SU-DHL-6 (cell line): ENCODE measurements around the gene TRPV5.

Source experiments
- H2AFZ ChIP-seq: fragments of 200-600 bp; sonication (generic); 2 replicates; pipeline ENCODE4 v1.6.1; 2014; ENCODE audit warnings: low read depth, mild to moderate bottlenecking, moderate library complexity, mixed read lengths, antibody characterized with exemption, low read length; ENCODE audit not compliant: severe bottlenecking
- H3F3A ChIP-seq: fragments of 200-600 bp; shearing (Covaris generic); 2 replicates; pipeline ENCODE4 v1.6.0; 2016; ENCODE audit warnings: antibody characterized with exemption, mild to moderate bottlenecking; ENCODE audit not compliant: insufficient read depth
- H3K27ac ChIP-seq: fragments of 200-600 bp; sonication (generic); 2 replicates; pipeline ENCODE4 v1.5.1; 2016; ENCODE audit warnings: low read depth, mild to moderate bottlenecking, low read length, moderate library complexity, mixed read lengths
- H3K27me3 ChIP-seq: fragments of 200-600 bp; sonication (generic), shearing (Covaris generic); 2 replicates; pipeline ENCODE4 v1.6.0; 2014; ENCODE audit warnings: mild to moderate bottlenecking, low read length
- H3K36me3 ChIP-seq: fragments of 200-600 bp; sonication (generic); 2 replicates; pipeline ENCODE4 v1.6.1; 2014; ENCODE audit warnings: mild to moderate bottlenecking, low read length, mixed read lengths
- H3K4me2 ChIP-seq: fragments of 300-600, 200-600 bp; shearing (Covaris generic), sonication (generic); 2 replicates; pipeline ENCODE4 v1.6.0; 2014; ENCODE audit warnings: low read length, low read depth, mild to moderate bottlenecking; ENCODE audit not compliant: poor library complexity, severe bottlenecking
- H3K4me3 ChIP-seq: fragments of 200-600 bp; sonication (generic); 2 replicates; pipeline ENCODE4 v1.5.1; 2014; ENCODE audit warnings: antibody characterized with exemption, low read length, mild to moderate bottlenecking, mixed read lengths; ENCODE audit not compliant: insufficient read depth, poor library complexity, severe bottlenecking
- H3K79me2 ChIP-seq: fragments of 200-600 bp; sonication (generic); 2 replicates; pipeline ENCODE4 v1.6.1; 2014; ENCODE audit warnings: mild to moderate bottlenecking, low read length, moderate library complexity; ENCODE audit not compliant: insufficient read depth
- H3K9ac ChIP-seq: fragments of 200-600 bp; sonication (generic); 2 replicates; pipeline ENCODE4 v1.7.0; 2014; ENCODE audit warnings: mild to moderate bottlenecking, low read length
- H3K9me2 ChIP-seq: fragments of 200-600 bp; sonication (generic); replicated peaks from 2 replicates; pipeline ENCODE4 v1.6.1; 2014; ENCODE audit warnings: low read length; ENCODE audit not compliant: insufficient read depth
- H3K9me3 ChIP-seq: fragments of 200-600 bp; sonication (generic); 2 replicates; pipeline ENCODE4 v1.6.1; 2014; ENCODE audit warnings: low read length, mixed read lengths; ENCODE audit not compliant: insufficient read depth
- H4K20me1 ChIP-seq: fragments of 200-600 bp; sonication (generic); 2 replicates; pipeline ENCODE4 v1.6.1; 2014; ENCODE audit warnings: low read depth, mild to moderate bottlenecking, antibody characterized with exemption, low read length, moderate library complexity, mixed read lengths
- CTCF ChIP-seq: fragments of 200-600 bp; sonication (generic); IDR thresholded peaks from one replicate; pipeline ENCODE4 v1.5.1; 2017; ENCODE audit warnings: antibody characterized with exemption, mild to moderate bottlenecking, low read length, moderate library complexity; ENCODE audit not compliant: insufficient read depth, poor library complexity, severe bottlenecking
- EZH2phosphoT487 ChIP-seq: fragments of 200-600 bp; sonication (generic), shearing (Covaris generic); conservative IDR thresholded peaks from 2 replicates; pipeline ENCODE4 v1.6.1; 2018; ENCODE audit warnings: mild to moderate bottlenecking, antibody characterized with exemption, low read length, moderate library complexity, mixed read lengths

The TRPV5 gene

GRCh38 chr7:142948603-142949002 is 15.1 kb upstream of the TRPV5 start:
- TF ChIP-seq CTCF (no peak), EZH2phosphoT487 (no peak)
- Histone ChIP-seq H3K27ac (no peak overlapping the region), H3K4me3 (no peak overlapping the region), H3K9me3 (no peaks in the 10 kb centered on the region), H3K9me2 (no peaks in the 10 kb centered on the region), H4K20me1 (no peaks in the 10 kb centered on the region), H3K27me3 (no peaks in the 10 kb centered on the region), H2AFZ (no peak overlapping the region), H3K36me3 (no peaks in the 10 kb centered on the region), H3K79me2 (no peaks in the 10 kb centered on the region), H3K9ac (no peak overlapping the region), H3F3A (no peaks in the 10 kb centered on the region), H3K4me2 (no peak overlapping the region)

GRCh38 chr7:142945001-142945400 is 11.5 kb upstream of the TRPV5 start:
- Histone ChIP-seq H3K79me2 (no peaks in the 10 kb centered on the region), H3K27me3 (no peaks in the 10 kb centered on the region), H2AFZ (no peak overlapping the region), H3K4me2 (no peak overlapping the region), H3K9ac (no peak overlapping the region), H3K36me3 (no peaks in the 10 kb centered on the region), H3K27ac (no peak overlapping the region), H3K9me3 (no peaks in the 10 kb centered on the region), H4K20me1 (no peaks in the 10 kb centered on the region), H3F3A (no peaks in the 10 kb centered on the region), H3K4me3 (no peak overlapping the region), H3K9me2 (no peaks in the 10 kb centered on the region)
- TF ChIP-seq CTCF, result no peak

GRCh38 chr7:142943706-142944268 is 10.2 kb upstream of the TRPV5 start:
- Histone ChIP-seq H3F3A (no peaks in the 10 kb centered on the region), H3K9ac (no peak overlapping the region), H3K9me2 (no peaks in the 10 kb centered on the region), H3K27me3 (no peaks in the 10 kb centered on the region), H2AFZ (no peak overlapping the region), H3K79me2 (no peaks in the 10 kb centered on the region), H3K4me3 (no peak overlapping the region), H4K20me1 (no peaks in the 10 kb centered on the region), H3K4me2 (no peak overlapping the region), H3K9me3 (no peaks in the 10 kb centered on the region), H3K36me3 (no peaks in the 10 kb centered on the region), H3K27ac (no peak overlapping the region)
- TF ChIP-seq EZH2phosphoT487, result no peak
- TF ChIP-seq CTCF, result no peak
